Endothelial cell of umbilical vein (primary cell): ENCODE data around the gene HDAC4. TPM values are rescaled to one million over a fixed set of nuclear protein-coding genes. Genes with fewer than 3 reads are reported as not detected.

Source experiments
- BruUV-seq: library from RNA; stranded (reverse); fragments of 400-500 nt; replicated peaks from 2 replicates; lab custom pipeline; 2021; lab: Mats Ljungman, UMichigan
- CTCF ChIA-PET: fragments of 300-600, 350-600 bp; sonication (Branson Sonifier 250); formaldehyde crosslinking; loops from one replicate; lab custom pipeline; 2021; ENCODE audit warnings: antibody characterized with exemption, inconsistent platforms; lab: Charles Lee
- POLR2A ChIA-PET: fragments of 300-600, 350-600 bp; sonication (Branson Sonifier 250); formaldehyde crosslinking; loops from one replicate; lab custom pipeline; 2021; ENCODE audit warnings: antibody characterized with exemption, inconsistent platforms; lab: Charles Lee
- DNase-seq: peaks from one replicate; pipeline ENCODE4 v3.0.0-alpha.2; 2011; ENCODE audit warnings: low read depth, low spot score
- FAIRE-seq: peaks from 2 replicates; lab custom pipeline; 2011; peaks lifted over from hg19 to GRCh38; lab: Jason Lieb, UNC
- H2AFZ ChIP-seq: 2 replicates; pipeline ENCODE4 v1.6.0; 2012; ENCODE audit warnings: low read depth, low read length, control low read depth, inconsistent platforms
- H3K27ac ChIP-seq: 2 replicates; pipeline ENCODE4 v1.5.1; 2011; ENCODE audit warnings: low read depth, mild to moderate bottlenecking, control low read depth, low read length, moderate library complexity; ENCODE audit not compliant: insufficient read depth
- H3K27me3 ChIP-seq, 2 experiments: 2 replicates each; pipeline versions ENCODE4 v1.6.0 to v1.6.1; 2011; ENCODE audit warnings: low read length in 2 of 2, mixed read lengths in 1 of 2; ENCODE audit not compliant: control insufficient read depth in 2 of 2, insufficient read depth in 2 of 2
- H3K36me3 ChIP-seq, 2 experiments: 2 replicates in 1 of 2; 3 replicates in 1 of 2; pipeline ENCODE4 v1.5.1; 2011; ENCODE audit warnings: low read length in 2 of 2, mild to moderate bottlenecking in 1 of 2, moderate library complexity in 1 of 2; ENCODE audit not compliant: control insufficient read depth in 2 of 2, insufficient read depth in 2 of 2; ENCODE audit errors: extremely low read depth in 1 of 2
- H3K4me1 ChIP-seq: 3 replicates; pipeline ENCODE4 v1.5.1; 2011; ENCODE audit warnings: mild to moderate bottlenecking, low read length; ENCODE audit not compliant: control insufficient read depth, insufficient read depth; ENCODE audit errors: extremely low read depth
- H3K4me2 ChIP-seq: 2 replicates; pipeline ENCODE4 v1.6.1; 2011; ENCODE audit warnings: low read length, control low read depth, mixed read lengths; ENCODE audit not compliant: insufficient read depth
- H3K4me3 ChIP-seq, 3 experiments: fragments of 200-600 bp in 1 of 3; sonication (generic), shearing (Covaris generic) in 1 of 3; replicated peaks in 1 of 3; 2 replicates each; pipeline ENCODE4 v1.5.1; 2011 to 2016; ENCODE audit warnings: control low read depth in 3 of 3, low read length in 3 of 3, mild to moderate bottlenecking in 2 of 3, inconsistent platforms in 1 of 3, low read depth in 1 of 3, moderate library complexity in 1 of 3; ENCODE audit not compliant: insufficient read depth in 1 of 3
- H3K79me2 ChIP-seq: 2 replicates; pipeline ENCODE4 v1.6.0; 2012; ENCODE audit warnings: low read length, inconsistent platforms; ENCODE audit not compliant: control insufficient read depth, insufficient read depth
- H3K9ac ChIP-seq: replicated peaks from 2 replicates; pipeline ENCODE3; 2011; ENCODE audit warnings: low read length, control low read depth; ENCODE audit not compliant: insufficient read depth; ENCODE audit errors: extremely low read depth
- H3K9me1 ChIP-seq: replicated peaks from 3 replicates; pipeline ENCODE4 v1.6.0; 2011; ENCODE audit warnings: mild to moderate bottlenecking, low read length; ENCODE audit not compliant: control insufficient read depth, insufficient read depth; ENCODE audit errors: extremely low read depth
- H3K9me3 ChIP-seq: replicated peaks from 2 replicates; pipeline ENCODE4 v1.5.1; 2012; ENCODE audit warnings: low read length, inconsistent platforms; ENCODE audit not compliant: control insufficient read depth, insufficient read depth
- H4K20me1 ChIP-seq: replicated peaks from 2 replicates; pipeline ENCODE3; 2011; ENCODE audit warnings: mild to moderate bottlenecking, low read length; ENCODE audit not compliant: control insufficient read depth, insufficient read depth; ENCODE audit errors: extremely low read depth
- EZH2 ChIP-seq: IDR thresholded peaks from 2 replicates; pipeline ENCODE4 v1.6.1; 2012; ENCODE audit warnings: borderline replicate concordance, low read depth, mild to moderate bottlenecking, moderate library complexity, low read length, inconsistent platforms; ENCODE audit not compliant: severe bottlenecking
- FOS ChIP-seq: IDR thresholded peaks from 2 replicates; pipeline ENCODE4 v1.6.1; 2011; ENCODE audit warnings: mild to moderate bottlenecking, low read length, moderate library complexity, borderline replicate concordance; ENCODE audit not compliant: insufficient read depth
- GATA2 ChIP-seq: IDR thresholded peaks from 2 replicates; pipeline ENCODE4 v1.7.0; 2011; ENCODE audit warnings: low read depth, mild to moderate bottlenecking, moderate library complexity, mixed read lengths, low read length; ENCODE audit not compliant: insufficient read length, insufficient read depth
- JUN ChIP-seq: IDR thresholded peaks from 2 replicates; pipeline ENCODE4 v1.6.1; 2011; ENCODE audit warnings: borderline replicate concordance, low read depth; ENCODE audit not compliant: insufficient read length, insufficient read depth
- MYC ChIP-seq: IDR thresholded peaks from one replicate; pipeline ENCODE4 v1.6.1; 2011; ENCODE audit warnings: mild to moderate bottlenecking, low read depth, low read length
- POLR2A ChIP-seq: IDR thresholded peaks from 2 replicates; pipeline ENCODE4 v1.6.1; 2012; ENCODE audit warnings: low read depth, mild to moderate bottlenecking, control low read depth, low read length
- POLR2AphosphoS5 ChIP-seq: IDR thresholded peaks from 2 replicates; pipeline ENCODE4 v1.6.1; 2012; ENCODE audit warnings: low read depth, mild to moderate bottlenecking, control low read depth, low read length, moderate library complexity; ENCODE audit not compliant: insufficient read depth
- dilution Hi-C: fragments of 300-500 bp; cut with MboI; formaldehyde crosslinking; loops from one replicate; pipeline ENCODE4 v1.15.0; 2019; ENCODE audit warnings: low sequenced_read_pairs; ENCODE audit not compliant: extremely low pct_ligation_motif_present
- intact Hi-C: fragments of 100-400 bp; cut with micrococcal nuclease; formaldehyde crosslinking; loops from one replicate; pipeline ENCODE4 v1.10.0; 2022
- polyA plus RNA-seq, 4 experiments: library from polyadenylated mRNA; depleted of rRNA in 3 of 4; stranded (reverse) in 3 of 4; unstranded in 1 of 4; fragments of >200 nt; gene quantifications; 2 replicates each; pipeline versions ENCODE4 v1.2.1 to v1.2.3, GENCODE V29; 2011 to 2012; ENCODE audit warnings: missing spikeins in 1 of 4
- total RNA-seq: library from RNA; stranded (reverse); gene quantifications from 2 replicates; pipeline ENCODE4 v1.2.3, GENCODE V29; 2021
- TF ChIP-seq, protein P1 (sequence below): IDR thresholded peaks from 2 replicates; pipeline ENCODE4 v1.6.1; 2011; ENCODE audit not compliant: insufficient read depth, insufficient read length
- TF ChIP-seq, protein P2 (sequence below), 2 donors: IDR thresholded peaks; 1 replicate in 1 of 2; 2 replicates in 1 of 2; pipeline ENCODE4 v1.5.1; 2011; ENCODE audit warnings: low read length in 2 of 2, mild to moderate bottlenecking in 2 of 2, moderate library complexity in 2 of 2, control low read depth in 1 of 2, inconsistent platforms in 1 of 2, low read depth in 1 of 2; ENCODE audit not compliant: insufficient read depth in 1 of 2; ENCODE audit errors: extremely low read depth in 1 of 2

Gene HDAC4
- total and polyA plus RNA-seq, 2 donors (not counting 3 experiments of a cell fraction or from before 2014, with no cell fraction given): 13.4 to 33.0 TPM

DNA sequence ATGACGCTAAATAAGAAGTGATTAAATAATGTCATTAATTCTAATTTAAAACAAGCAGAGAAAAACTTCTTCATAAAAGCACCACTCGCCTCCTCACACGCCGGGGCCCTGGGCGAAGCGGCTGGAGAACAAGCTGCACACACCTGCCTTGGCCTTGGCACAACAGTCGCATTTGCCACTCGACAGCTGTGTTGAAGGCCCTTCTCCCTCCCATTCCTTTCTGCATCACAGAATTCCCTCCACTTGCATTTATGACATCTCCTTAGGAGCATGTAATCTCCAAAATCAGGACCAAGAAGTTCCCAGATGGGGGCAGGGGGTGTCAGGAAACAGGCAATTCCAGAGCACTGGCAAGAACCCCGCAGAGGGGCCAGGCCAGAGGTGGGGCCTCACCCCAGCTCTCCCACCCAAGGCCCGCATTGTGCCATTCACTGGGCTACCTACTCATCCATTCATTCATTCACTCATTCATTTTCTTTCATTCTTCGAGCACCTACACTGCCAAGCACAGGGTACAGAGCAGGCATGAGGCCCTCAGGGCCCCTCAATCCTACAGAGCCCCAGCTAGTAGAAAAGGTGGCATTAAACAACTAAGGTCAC, 6.4 kb downstream of the HDAC4 start:
- Histone ChIP-seq H3K9me1 (no peaks in the 10 kb centered on the region), H3K27ac (no peak overlapping the region), H3K27me3 (no peaks in the 10 kb centered on the region), H3K9me3 (no peaks in the 10 kb centered on the region), H2AFZ (no peak overlapping the region), H3K9ac (no peak overlapping the region), H3K4me2 (no peak overlapping the region), H3K4me3 (no peak overlapping the region), H3K4me1 (peaks cover 4% of the 10 kb centered on the region), H3K36me3 (no peaks in the 10 kb centered on the region), H4K20me1 (no peaks in the 10 kb centered on the region), H3K79me2 (peaks cover 29% of the 10 kb centered on the region)
- TF ChIP-seq FOS (no peak), MYC (no peak), JUN (no peak), EZH2 (no peak), POLR2AphosphoS5 (no peak), GATA2 (no peak), POLR2A (no peak)
- TF ChIP-seq, protein P1, sequence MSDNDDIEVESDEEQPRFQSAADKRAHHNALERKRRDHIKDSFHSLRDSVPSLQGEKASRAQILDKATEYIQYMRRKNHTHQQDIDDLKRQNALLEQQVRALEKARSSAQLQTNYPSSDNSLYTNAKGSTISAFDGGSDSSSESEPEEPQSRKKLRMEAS: no peak
- TF ChIP-seq, protein P2, sequence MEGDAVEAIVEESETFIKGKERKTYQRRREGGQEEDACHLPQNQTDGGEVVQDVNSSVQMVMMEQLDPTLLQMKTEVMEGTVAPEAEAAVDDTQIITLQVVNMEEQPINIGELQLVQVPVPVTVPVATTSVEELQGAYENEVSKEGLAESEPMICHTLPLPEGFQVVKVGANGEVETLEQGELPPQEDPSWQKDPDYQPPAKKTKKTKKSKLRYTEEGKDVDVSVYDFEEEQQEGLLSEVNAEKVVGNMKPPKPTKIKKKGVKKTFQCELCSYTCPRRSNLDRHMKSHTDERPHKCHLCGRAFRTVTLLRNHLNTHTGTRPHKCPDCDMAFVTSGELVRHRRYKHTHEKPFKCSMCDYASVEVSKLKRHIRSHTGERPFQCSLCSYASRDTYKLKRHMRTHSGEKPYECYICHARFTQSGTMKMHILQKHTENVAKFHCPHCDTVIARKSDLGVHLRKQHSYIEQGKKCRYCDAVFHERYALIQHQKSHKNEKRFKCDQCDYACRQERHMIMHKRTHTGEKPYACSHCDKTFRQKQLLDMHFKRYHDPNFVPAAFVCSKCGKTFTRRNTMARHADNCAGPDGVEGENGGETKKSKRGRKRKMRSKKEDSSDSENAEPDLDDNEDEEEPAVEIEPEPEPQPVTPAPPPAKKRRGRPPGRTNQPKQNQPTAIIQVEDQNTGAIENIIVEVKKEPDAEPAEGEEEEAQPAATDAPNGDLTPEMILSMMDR (IDR thresholded peaks at IDR 0.05; ENCODE audit: extremely low read depth in 1 of 2, insufficient read depth in 1 of 2, low read depth in 1 of 2, low read length in 2 of 2): no peak
- ChIA-PET POLR2A (no interaction called here), CTCF (interaction anchor here (1.1 kb wide), 1 partner anchor 14 kb away, joined by 3 read pairs; no protein-coding TSS in a partner anchor)
- no peak for FAIRE-seq
- BruUV-seq: no TSS peak
- no peak for DNase-seq
- intact Hi-C loops: no loop called here
- dilution Hi-C loops: no loop called here
